Ovary (tissue), 9 donors: Measurements from ENCODE around the gene KCNMA1. TPM values are rescaled to one million over a fixed set of nuclear protein-coding genes. Genes with fewer than 3 reads are reported as not detected.

Experiments
- DNase-seq, 5 donors: peaks; one replicate each; pipeline ENCODE4 v3.0.0-alpha.2; 2019 to 2020
- H3K27ac ChIP-seq, 2 donors: fragments of 200-600 bp; one replicate each; pipeline versions ENCODE4 v1.5.1 to v1.8.0; 2019 to 2022
- H3K27me3 ChIP-seq: fragments of 200-600 bp; one replicate; pipeline ENCODE4 v1.8.0; 2022
- H3K36me3 ChIP-seq: fragments of 200-600 bp; sonication (generic); one replicate; pipeline ENCODE4 v1.5.1; 2019
- H3K4me1 ChIP-seq: one replicate; pipeline ENCODE4 v1.8.1; 2013; ENCODE audit warnings: mild to moderate bottlenecking, moderate library complexity; ENCODE audit not compliant: insufficient read depth
- H3K4me3 ChIP-seq: fragments of 200-600 bp; sonication (generic); one replicate; pipeline ENCODE4 v1.5.1; 2017
- H3K9me3 ChIP-seq, 2 donors: fragments of 200-600 bp in 1 of 2; sonication (generic) in 1 of 2; one replicate each; pipeline versions ENCODE4 v1.5.1 to v1.8.1; 2013 to 2019; ENCODE audit warnings: mild to moderate bottlenecking in 1 of 2, moderate library complexity in 1 of 2
- EP300 ChIP-seq: sonication (generic); formaldehyde crosslinking; IDR thresholded peaks from one replicate; pipeline ENCODE4 v1.6.1; 2017; ENCODE audit warnings: antibody characterized with exemption
- POLR2A ChIP-seq: fragments of 450-650 bp; IDR thresholded peaks from one replicate; pipeline ENCODE4 v1.6.1; 2017; ENCODE audit warnings: antibody characterized with exemption, mild to moderate bottlenecking, moderate library complexity
- WGBS, 3 donors: extraction: QIAGEN DNeasy Blood & Tissue Kit in 1 of 3; methylation state at CpG; one replicate each; pipeline versions ENCODE4 v1.1.5 to v1.1.7; 2013 to 2017; 5-methylcytosine and 5-hydroxymethylcytosine counted together
- intact Hi-C, 4 donors: fragments of 100-400 bp; cut with DNase I; formaldehyde crosslinking; loops; one replicate each; pipeline versions ENCODE4 v1.11.0 to v1.15.1; 2022 to 2023
- polyA plus RNA-seq, 2 donors: library from polyadenylated mRNA; stranded (reverse); fragments of 200-250 nt in 1 of 2; fragments of 350-450 nt in 1 of 2; fragmentation: Illumina TruSeq in 1 of 2; extraction: RNeasy Lipid Tissue Mini Kit (QIAGEN cat#74804) in 1 of 2; gene quantifications; one replicate each; pipeline ENCODE4 v1.2.3, GENCODE V29; 2013 to 2014
- total RNA-seq, 7 donors: library from RNA; depleted of rRNA in 2 of 7; stranded (reverse); fragments of >200 nt in 2 of 7; fragmentation: NEBNext Ultra II Directional in 3 of 7; extraction: Animal tissue kit (Norgen Biotek cat#: 25700) in 3 of 7; gene quantifications; one replicate each; pipeline versions ENCODE4 v1.1.0 to v1.2.4, GENCODE V29; 2016 to 2023
- TF ChIP-seq, protein P1 (sequence below), 3 donors: fragments of 450-650 bp in 2 of 3; fragments of 200-600 bp in 1 of 3; IDR thresholded peaks; one replicate each; pipeline versions ENCODE4 v1.5.1 to v1.8.0; 2016 to 2022; ENCODE audit warnings: antibody characterized with exemption in 3 of 3, mild to moderate bottlenecking in 1 of 3
- donor health status: DM: no; HTN: no; CAD: no; lungs with moderate emphysema.
- donor health status: DM: no; HTN: no; CAD: no.
- donor health status: Bipolar disorder and iron deficiency.
- donor health status: DM: yes; HTN: yes; CAD: no.
- donor health status: DM: no; HTN: no; CAD: no.
- donor health status: DM: yes; HTN: yes; CAD: no.

Gene KCNMA1
- total and polyA plus RNA-seq, 9 donors, result 7.0 to 83.8 (median 25.1) TPM

DNA sequence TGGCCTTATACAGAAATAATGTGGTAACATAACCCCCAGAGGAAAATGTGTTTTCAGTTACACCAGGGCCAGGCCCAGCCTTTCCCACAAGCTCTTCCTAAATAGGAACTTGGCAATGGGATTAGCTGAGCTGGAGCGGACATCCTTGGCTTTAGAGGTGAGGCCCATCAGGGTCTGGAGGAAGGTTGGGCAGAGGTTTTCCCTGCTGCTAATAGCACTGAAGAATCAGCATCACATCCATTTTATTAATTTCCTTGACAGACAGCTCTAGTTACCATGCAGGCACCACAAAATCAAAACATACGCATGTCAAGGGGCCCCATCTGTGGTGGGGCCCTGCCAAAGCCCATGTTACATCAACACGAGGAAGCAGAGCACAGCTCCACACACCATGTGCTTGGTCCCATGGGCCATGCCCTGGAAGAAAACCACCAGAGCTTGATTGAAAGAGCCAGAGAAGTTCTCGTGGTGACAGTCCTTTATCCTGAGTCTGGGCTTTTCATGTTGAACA, 566.6 kb downstream of the KCNMA1 start:
- no peaks in the 10 kb centered on the region for H3K27me3 ChIP-seq
- no peaks in the 10 kb centered on the region for H3K9me3 ChIP-seq
- H3K4me1 ChIP-seq, result peaks cover 11% of the 10 kb centered on the region
- no peaks in the 10 kb centered on the region for H3K36me3 ChIP-seq
- intact Hi-C loops, result no loop called here
- 93 to 94% (median 93%) methylated on average over 4 of the region's 4 CpGs for WGBS, 3 donors
- H3K4me3 ChIP-seq, result no peak overlapping the region
- TF ChIP-seq, protein P1, sequence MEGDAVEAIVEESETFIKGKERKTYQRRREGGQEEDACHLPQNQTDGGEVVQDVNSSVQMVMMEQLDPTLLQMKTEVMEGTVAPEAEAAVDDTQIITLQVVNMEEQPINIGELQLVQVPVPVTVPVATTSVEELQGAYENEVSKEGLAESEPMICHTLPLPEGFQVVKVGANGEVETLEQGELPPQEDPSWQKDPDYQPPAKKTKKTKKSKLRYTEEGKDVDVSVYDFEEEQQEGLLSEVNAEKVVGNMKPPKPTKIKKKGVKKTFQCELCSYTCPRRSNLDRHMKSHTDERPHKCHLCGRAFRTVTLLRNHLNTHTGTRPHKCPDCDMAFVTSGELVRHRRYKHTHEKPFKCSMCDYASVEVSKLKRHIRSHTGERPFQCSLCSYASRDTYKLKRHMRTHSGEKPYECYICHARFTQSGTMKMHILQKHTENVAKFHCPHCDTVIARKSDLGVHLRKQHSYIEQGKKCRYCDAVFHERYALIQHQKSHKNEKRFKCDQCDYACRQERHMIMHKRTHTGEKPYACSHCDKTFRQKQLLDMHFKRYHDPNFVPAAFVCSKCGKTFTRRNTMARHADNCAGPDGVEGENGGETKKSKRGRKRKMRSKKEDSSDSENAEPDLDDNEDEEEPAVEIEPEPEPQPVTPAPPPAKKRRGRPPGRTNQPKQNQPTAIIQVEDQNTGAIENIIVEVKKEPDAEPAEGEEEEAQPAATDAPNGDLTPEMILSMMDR (IDR thresholded peaks at IDR 0.05), result no peak
- H3K27ac ChIP-seq, result no peak overlapping the region
- no peak for DNase-seq

DNA sequence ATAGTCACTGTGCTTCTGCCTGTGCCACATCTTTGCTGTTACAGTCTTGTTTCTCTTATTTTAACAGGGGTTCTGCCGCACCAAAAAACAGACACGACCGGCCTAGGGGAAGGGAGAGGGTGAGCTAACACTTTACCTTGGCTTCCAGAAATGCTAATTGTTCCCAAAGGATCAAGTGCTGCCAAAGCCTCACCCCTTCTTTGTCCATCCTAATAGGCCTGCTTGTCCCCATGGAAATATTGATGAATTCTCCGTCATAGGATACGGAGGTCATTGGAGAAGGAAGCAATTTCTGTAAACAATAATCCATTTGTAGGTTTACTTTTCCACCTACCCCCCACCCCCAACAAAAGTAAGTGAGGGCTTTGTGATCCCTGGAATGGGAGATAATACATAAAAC, 567.3 kb downstream of the KCNMA1 start:
- Histone ChIP-seq H3K27me3 (no peaks in the 10 kb centered on the region), H3K4me1 (peaks cover 11% of the 10 kb centered on the region), H3K27ac (no peak overlapping the region), H3K9me3 (no peaks in the 10 kb centered on the region), H3K36me3 (no peaks in the 10 kb centered on the region), H3K4me3 (no peak overlapping the region)
- intact Hi-C loops, result no loop called here
- 94 to 99% (median 95%) methylated on average over 5 of the region's 5 CpGs for WGBS, 3 donors
- DNase-seq, result no peak
- TF ChIP-seq, protein P1 (IDR thresholded peaks at IDR 0.05), result no peak
- TF ChIP-seq POLR2A (no peak), EP300 (no peak)

DNA sequence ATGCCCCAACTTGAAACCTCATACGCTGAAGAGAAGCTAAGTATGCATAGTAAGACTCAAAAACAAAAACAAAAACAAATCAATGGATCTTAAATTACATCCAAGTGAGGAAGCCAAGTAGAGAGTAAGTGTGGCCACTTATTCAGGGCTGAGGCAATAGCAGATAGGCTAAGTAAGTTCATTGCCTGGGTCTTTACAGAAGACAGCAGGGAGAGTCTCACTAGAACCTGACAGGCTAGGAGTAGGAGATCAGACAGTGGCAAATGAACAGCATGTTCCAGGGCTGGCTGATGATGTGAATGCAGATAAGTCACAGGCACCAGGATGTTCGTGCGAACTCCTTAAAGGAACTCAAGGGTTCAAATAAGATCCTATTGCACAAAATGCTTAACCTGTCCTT, 568.6 kb downstream of the KCNMA1 start:
- H3K36me3 ChIP-seq, result no peaks in the 10 kb centered on the region
- intact Hi-C loops, result no loop called here
- no peaks in the 10 kb centered on the region for H3K9me3 ChIP-seq
- TF ChIP-seq, protein P1 (IDR thresholded peaks at IDR 0.05), result no peak
- TF ChIP-seq EP300, result no peak
- no peak for TF ChIP-seq POLR2A
- DNase-seq, result no peak
- H3K27me3 ChIP-seq, result no peaks in the 10 kb centered on the region
- H3K4me1 ChIP-seq, result peaks cover 11% of the 10 kb centered on the region
- H3K4me3 ChIP-seq, result no peak overlapping the region
- WGBS, 3 donors, result 92 to 94% (median 93%) methylated on average over 3 of the region's 3 CpGs
- no peak overlapping the region for H3K27ac ChIP-seq

DNA sequence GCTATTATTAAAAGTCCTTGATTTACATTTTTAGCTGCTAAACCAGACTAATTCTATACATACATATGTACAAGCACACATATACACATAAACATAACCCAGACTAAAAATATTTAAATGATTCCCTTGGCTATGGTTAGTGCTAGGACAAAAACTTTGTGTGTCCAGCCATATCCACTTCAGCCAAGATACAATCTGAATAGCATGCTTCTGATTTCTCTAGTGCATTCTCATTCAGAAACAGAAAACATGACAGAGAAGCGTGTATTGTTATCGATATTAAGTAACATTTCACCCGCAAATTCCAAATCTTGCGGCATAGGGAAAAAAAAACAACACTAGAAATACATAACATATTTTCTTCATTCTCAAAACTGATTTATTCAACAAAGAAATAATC, 569.3 kb downstream of the KCNMA1 start:
- H3K27me3 ChIP-seq, result no peaks in the 10 kb centered on the region
- WGBS, 3 donors, result 63 to 90% (median 87%) methylated on average over 4 of the region's 4 CpGs
- no peak overlapping the region for H3K27ac ChIP-seq
- no peak overlapping the region for H3K4me3 ChIP-seq
- H3K4me1 ChIP-seq, result peaks cover 8% of the 10 kb centered on the region
- no peaks in the 10 kb centered on the region for H3K36me3 ChIP-seq
- TF ChIP-seq, protein P1 (IDR thresholded peaks at IDR 0.05), result no peak
- DNase-seq, result no peak
- H3K9me3 ChIP-seq, result no peaks in the 10 kb centered on the region
- intact Hi-C loops, result no loop called here

DNA sequence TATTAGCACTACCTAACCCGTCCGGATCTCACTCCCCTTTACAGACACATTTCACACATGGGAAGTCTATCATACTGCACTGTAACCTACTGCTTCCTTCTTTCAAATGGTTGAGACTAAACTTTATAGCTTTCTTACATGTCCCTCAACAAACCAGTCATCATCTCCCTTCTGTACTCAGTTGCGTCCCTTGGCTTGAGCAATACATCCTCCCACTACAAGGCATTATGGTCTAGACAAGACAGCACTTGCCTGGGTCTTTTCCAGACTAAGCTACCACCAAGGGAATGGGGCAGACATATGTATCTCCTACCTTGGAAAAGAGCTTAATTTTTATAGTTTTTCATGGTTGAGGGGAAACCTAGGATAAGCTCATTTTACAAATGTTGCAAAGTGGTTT, 575.2 kb downstream of the KCNMA1 start:
- H3K4me3 ChIP-seq, result no peak overlapping the region
- TF ChIP-seq EP300 (no peak), POLR2A (no peak)
- TF ChIP-seq, protein P1 (IDR thresholded peaks at IDR 0.05), result no peak
- H3K27ac ChIP-seq, result no peak overlapping the region
- H3K4me1 ChIP-seq, result no peaks in the 10 kb centered on the region
- H3K36me3 ChIP-seq, result no peaks in the 10 kb centered on the region
- DNase-seq, result no peak
- no peaks in the 10 kb centered on the region for H3K9me3 ChIP-seq
- no peaks in the 10 kb centered on the region for H3K27me3 ChIP-seq
- 84 to 95% (median 90%) methylated on average over 3 of the region's 3 CpGs for WGBS, 3 donors
- intact Hi-C loops, result no loop called here
